ENCODE results near the gene EXOC3L1.

Gene EXOC3L1

GRCh38 chr16:67190041-67190440, at the start of gene EXOC3L1:
Gene EXOC3L1, minus strand, starts transcription at chr16:67190136. Its CDS starts 460 bp downstream, at chr16:67189676.
- TF ChIP-seq CTCF (conservative IDR thresholded peaks at IDR 0.05): no peak
- no peak within 1 kb of the TSS for H3K27ac ChIP-seq

- no peak overlapping the region for H3K27ac ChIP-seq
- no peak for TF ChIP-seq CTCF (conservative IDR thresholded peaks at IDR 0.05)
Observed at GRCh38 chr16:67238806-67239470, 49.0 kb upstream of the EXOC3L1 start.

GRCh38 chr16:67238278-67238575, 48.3 kb upstream of the EXOC3L1 start:
- H3K27ac ChIP-seq: no peak overlapping the region
- no peak for TF ChIP-seq CTCF (conservative IDR thresholded peaks at IDR 0.05)

- no peak overlapping the region for H3K27ac ChIP-seq
- no peak for TF ChIP-seq CTCF (conservative IDR thresholded peaks at IDR 0.05)
Observed at GRCh38 chr16:67237396-67238277, 47.7 kb upstream of the EXOC3L1 start.

GRCh38 chr16:67236563-67237395, 46.8 kb upstream of the EXOC3L1 start:
- TF ChIP-seq CTCF (conservative IDR thresholded peaks at IDR 0.05): no peak
- H3K27ac ChIP-seq: no peak overlapping the region

- no peak overlapping the region for H3K27ac ChIP-seq
- TF ChIP-seq CTCF (conservative IDR thresholded peaks at IDR 0.05): no peak
Observed at GRCh38 chr16:67235816-67236562, 46.1 kb upstream of the EXOC3L1 start.
